Ishikawa (cell line): ENCODE data around the gene SH3BP4.

Source experiments
- CEBPB ChIP-seq: IDR thresholded peaks from 2 replicates; pipeline ENCODE4 v1.6.1; 2012
- RAD21 ChIP-seq: IDR thresholded peaks from 2 replicates; pipeline ENCODE4 v1.6.1; 2012; ENCODE audit warnings: low read depth
- ZBTB7A ChIP-seq: IDR thresholded peaks from 2 replicates; pipeline ENCODE4 v1.6.1; 2012; ENCODE audit warnings: low read depth
- TF ChIP-seq, protein P1 (sequence below): IDR thresholded peaks from 2 replicates; pipeline ENCODE4 v1.6.1; 2012

DNA sequence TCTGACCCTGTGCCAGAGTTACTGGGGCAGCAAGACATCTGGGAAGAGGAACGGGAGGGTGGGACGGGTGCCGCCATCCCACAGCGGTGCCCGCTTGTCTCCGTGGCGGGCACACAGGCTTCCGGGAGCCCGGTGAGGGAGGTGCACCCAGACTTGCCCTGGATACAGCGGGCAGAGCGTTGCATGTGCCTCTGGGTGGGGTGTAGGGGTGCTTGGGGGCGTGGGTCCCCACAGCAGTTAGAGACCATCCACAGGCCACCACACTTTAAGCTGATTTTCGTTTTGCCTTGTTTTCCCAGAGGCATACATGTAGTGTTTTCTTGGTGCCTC, 45.1 kb downstream of the SH3BP4 start:
- TF ChIP-seq, protein P1, sequence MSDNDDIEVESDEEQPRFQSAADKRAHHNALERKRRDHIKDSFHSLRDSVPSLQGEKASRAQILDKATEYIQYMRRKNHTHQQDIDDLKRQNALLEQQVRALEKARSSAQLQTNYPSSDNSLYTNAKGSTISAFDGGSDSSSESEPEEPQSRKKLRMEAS = no peak
- no peak for TF ChIP-seq RAD21
- no peak for TF ChIP-seq ZBTB7A
- TF ChIP-seq CEBPB = no peak
